GM18868 (cell line): ENCODE measurements around the gene DLL3.

Experiments used
- ATAC-seq: cut with Tn5 transposase; IDR thresholded peaks from one replicate; pipeline ENCODE4 v1.9.1; 2021; ENCODE audit warnings: mild to moderate bottlenecking, moderate library complexity; ENCODE audit not compliant: unreplicated experiment

The DLL3 gene

DNA sequence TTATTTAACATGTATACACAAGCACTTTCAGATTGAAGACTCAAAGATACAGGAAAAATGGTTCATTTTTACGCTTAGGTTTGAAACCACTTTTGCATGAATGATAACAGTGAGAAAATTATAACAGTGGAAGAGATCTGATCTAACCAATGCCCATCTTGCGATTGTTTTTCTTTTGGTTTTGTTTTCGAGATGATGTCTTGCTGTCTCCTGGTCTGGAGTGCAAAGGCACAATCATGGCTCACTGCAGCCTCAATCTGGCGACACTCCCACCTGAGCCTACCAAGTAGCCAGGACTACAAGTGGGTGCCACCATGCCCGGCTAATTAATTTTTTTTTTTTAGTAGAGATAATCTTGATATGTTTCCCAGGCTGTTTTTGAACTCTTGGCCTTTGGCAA lies 51.5 kb downstream of the DLL3 start:
- ATAC-seq = no peak

DNA sequence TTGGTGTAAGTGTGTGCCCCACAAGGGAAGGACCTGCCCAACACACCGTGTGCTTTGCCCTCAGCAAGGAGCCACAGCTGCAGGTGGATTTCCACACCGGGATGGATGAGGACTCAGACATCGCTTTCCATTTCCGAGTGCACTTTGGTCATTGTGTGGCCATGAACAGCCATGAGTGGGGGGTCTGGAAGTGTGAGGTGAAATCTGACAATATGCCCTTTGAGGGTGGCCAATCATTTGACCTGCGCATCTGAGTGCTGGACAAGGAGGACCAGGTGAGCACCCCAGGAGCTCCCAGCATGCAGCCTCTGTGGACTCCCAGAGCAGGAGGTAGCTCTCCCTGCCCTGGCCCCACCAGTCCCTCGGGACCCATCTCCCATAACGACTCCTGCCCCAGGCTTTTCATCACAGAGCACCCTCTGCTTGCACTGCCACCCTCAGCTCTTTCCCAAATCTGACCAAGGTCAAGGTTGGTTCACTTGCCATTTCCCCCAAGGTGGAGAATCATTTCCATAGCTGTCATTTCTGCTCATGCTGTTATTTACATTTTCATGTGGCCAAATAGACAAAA lies 54.4 kb downstream of the DLL3 start:
- no peak for ATAC-seq

DNA sequence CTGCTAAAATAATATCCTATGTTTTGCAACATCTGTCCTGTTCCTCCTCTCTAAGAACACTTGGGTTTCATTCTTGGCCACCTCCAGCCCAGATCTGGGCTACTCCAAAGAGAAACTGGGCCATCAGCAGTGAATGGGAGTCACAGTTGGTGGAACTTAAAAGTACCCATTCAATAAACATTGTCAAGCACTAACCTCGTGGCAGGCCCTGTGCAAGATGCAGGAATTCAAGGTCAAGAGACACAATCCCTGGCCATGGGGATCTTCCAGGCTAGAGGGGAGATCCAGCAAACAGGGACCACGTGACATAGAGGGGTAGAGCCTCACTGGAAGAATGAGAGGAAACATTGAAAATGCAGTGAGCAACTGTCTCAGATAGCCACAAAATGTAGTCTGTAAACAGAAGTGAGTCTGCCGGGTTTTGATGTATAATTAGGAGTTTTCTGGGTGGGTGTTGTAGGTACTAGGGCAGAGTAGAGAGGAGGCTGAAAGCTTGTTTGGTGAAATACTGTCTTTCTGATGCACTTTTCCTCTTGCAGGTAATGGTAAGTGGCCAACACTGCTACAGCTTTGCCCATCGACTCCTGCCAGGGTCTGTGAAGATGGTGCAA lies 56.1 kb downstream of the DLL3 start:
- no peak for ATAC-seq

DNA sequence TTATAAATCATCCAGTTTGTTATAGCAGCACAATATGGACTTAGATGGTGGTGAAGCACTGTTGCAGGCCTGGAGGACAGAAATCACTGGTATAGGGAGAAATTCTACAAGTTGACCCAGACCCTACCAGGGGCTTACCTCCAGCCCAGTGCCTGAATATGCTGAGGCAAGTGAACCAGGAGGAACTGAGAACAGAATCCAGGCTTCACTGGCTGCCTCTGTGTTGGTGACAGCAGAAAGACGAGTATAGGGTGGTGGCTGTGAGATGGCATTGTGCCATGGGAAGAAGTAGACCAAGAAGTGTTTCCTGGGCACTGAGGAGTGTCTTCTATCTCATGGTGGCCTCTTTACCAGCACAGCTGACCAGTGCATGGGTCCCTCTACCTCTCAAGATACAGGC lies 57.1 kb downstream of the DLL3 start:
- ATAC-seq = no peak
